CD4-positive, alpha-beta T cell (primary cell): ENCODE results near the gene LAMP2. TPM values are rescaled to one million over a fixed set of nuclear protein-coding genes. Genes with fewer than 3 reads are reported as not detected.

Experiments used
- ATAC-seq: fragments of 200-7000 bp; cut with Tn5 transposase; one replicate; pipeline ENCODE4 v1.10.0; 2022; ENCODE audit warnings: mild to moderate bottlenecking; ENCODE audit not compliant: poor library complexity
- CTCF ChIA-PET: fragments of 350-600 bp; sonication (Branson Sonifier 250); formaldehyde crosslinking; loops from one replicate; lab custom pipeline; 2021; ENCODE audit warnings: antibody characterized with exemption, inconsistent platforms; lab: Charles Lee
- POLR2A ChIA-PET: fragments of 350-600 bp; sonication (Branson Sonifier 250); formaldehyde crosslinking; loops from one replicate; lab custom pipeline; 2021; ENCODE audit warnings: antibody characterized with exemption, inconsistent platforms; lab: Charles Lee
- DNase-seq, 14 experiments: peaks; one replicate each; pipeline ENCODE4 v3.0.0-alpha.2; 2013 to 2020; ENCODE audit warnings: mixed read lengths in 2 of 14
- H3K27ac ChIP-seq, 2 donors: one replicate each; pipeline versions ENCODE4 v1.5.1 to v1.7.0; 2013; ENCODE audit warnings: low read length in 2 of 2, low read depth in 1 of 2, mild to moderate bottlenecking in 1 of 2
- H3K27me3 ChIP-seq, 2 experiments: 1 replicate in 1 of 2; 2 replicates in 1 of 2; pipeline versions ENCODE4 v1.6.1 to v1.7.0; 2013; ENCODE audit warnings: low read length in 2 of 2, control low read depth in 1 of 2, mild to moderate bottlenecking in 1 of 2, moderate library complexity in 1 of 2; ENCODE audit not compliant: insufficient read depth in 2 of 2, control insufficient read depth in 1 of 2
- H3K36me3 ChIP-seq: one replicate; pipeline ENCODE4 v1.6.1; 2013; ENCODE audit warnings: low read length, control low read depth; ENCODE audit not compliant: insufficient read depth
- H3K4me1 ChIP-seq: one replicate; pipeline ENCODE4 v1.6.1; 2013; ENCODE audit warnings: low read length, control low read depth; ENCODE audit not compliant: insufficient read depth
- H3K4me3 ChIP-seq: one replicate; pipeline ENCODE4 v1.5.1; 2013; ENCODE audit warnings: mild to moderate bottlenecking, low read length, moderate library complexity
- H3K9me3 ChIP-seq, 2 experiments: 1 replicate in 1 of 2; 2 replicates in 1 of 2; pipeline versions ENCODE4 v1.6.1 to v1.7.0; 2013; ENCODE audit warnings: low read length in 2 of 2, mild to moderate bottlenecking in 2 of 2, control low read depth in 1 of 2, moderate library complexity in 1 of 2; ENCODE audit not compliant: control insufficient read depth in 1 of 2, insufficient read depth in 1 of 2
- H3K27ac Mint-ChIP-seq: one replicate; pipeline ENCODE4 v1.8.0; 2020; ENCODE audit warnings: mixed read lengths
- H3K27me3 Mint-ChIP-seq: one replicate; pipeline ENCODE4 v1.8.0; 2021; ENCODE audit warnings: mixed read lengths
- H3K36me3 Mint-ChIP-seq: one replicate; pipeline ENCODE4 v1.8.0; 2021; ENCODE audit warnings: low read depth, mixed read lengths
- H3K4me1 Mint-ChIP-seq: one replicate; pipeline ENCODE4 v1.8.0; 2021; ENCODE audit warnings: low read depth, mixed read lengths
- H3K4me3 Mint-ChIP-seq: one replicate; pipeline ENCODE4 v1.8.0; 2020; ENCODE audit warnings: mild to moderate bottlenecking, mixed read lengths
- H3K9me3 Mint-ChIP-seq: one replicate; pipeline ENCODE4 v1.8.0; 2020; ENCODE audit warnings: mixed read lengths
- CTCF ChIP-seq: fragments of 200-600 bp; IDR thresholded peaks from one replicate; pipeline ENCODE4 v1.8.0; 2022; ENCODE audit warnings: antibody characterized with exemption, mild to moderate bottlenecking
- intact Hi-C, 2 experiments: fragments of 100-400 bp; cut with DNase I in 1 of 2; cut with micrococcal nuclease in 1 of 2; formaldehyde crosslinking; loops; one replicate each; pipeline versions ENCODE4 v1.15.1 to v1.9.0; 2023 to 2025; cut with DNase I, micrococcal nuclease
- total RNA-seq, 174 experiments: library from RNA in 2 of 174; stranded (reverse) in 2 of 174; gene quantifications; one replicate each; pipeline ENCODE4 v1.2.3 and lab custom pipeline; 2021 to 2026

The LAMP2 gene
- total RNA-seq, 2 experiments from 2014 or later = 13.4 to 15.4 TPM

- no peak for TF ChIP-seq CTCF
- ATAC-seq = no peak
- DNase-seq = no peak
- no peak overlapping the region for H3K4me3 ChIP-seq
- no peak overlapping the region for H3K27ac Mint-ChIP-seq
- intact Hi-C loops = no loop called here
- ChIA-PET POLR2A (interaction anchor here (1.4 kb wide), 1 partner anchor 27 kb away, joined by 3 read pairs; no protein-coding TSS in a partner anchor), CTCF (no interaction called here)
- H3K36me3 ChIP-seq = no peaks in the 10 kb centered on the region
- H3K9me3 ChIP-seq = no peaks in the 10 kb centered on the region
- no peaks in the 10 kb centered on the region for H3K9me3 Mint-ChIP-seq
- no peaks in the 10 kb centered on the region for H3K4me1 ChIP-seq
- H3K27me3 Mint-ChIP-seq = no peaks in the 10 kb centered on the region
- no peaks in the 10 kb centered on the region for H3K27me3 ChIP-seq
- H3K27ac ChIP-seq = no peak overlapping the region
- H3K36me3 Mint-ChIP-seq = peaks cover 24% of the 10 kb centered on the region
- no peak overlapping the region for H3K4me3 Mint-ChIP-seq
- peaks cover 7% of the 10 kb centered on the region for H3K4me1 Mint-ChIP-seq
Observed at GRCh38 chrX:120429776-120430540, 39.1 kb downstream of the LAMP2 start.

- Histone ChIP-seq H3K9me3 (no peaks in the 10 kb centered on the region), H3K36me3 (no peaks in the 10 kb centered on the region), H3K4me3 (no peak overlapping the region), H3K27ac (no peak overlapping the region), H3K27me3 (no peaks in the 10 kb centered on the region), H3K4me1 (no peaks in the 10 kb centered on the region)
- Mint-ChIP-seq H3K27ac (peak overlapping the region; percentile 9), H3K4me1 (peaks cover 7% of the 10 kb centered on the region), H3K9me3 (no peaks in the 10 kb centered on the region), H3K27me3 (no peaks in the 10 kb centered on the region), H3K36me3 (peaks cover 21% of the 10 kb centered on the region), H3K4me3 (no peak overlapping the region)
- DNase-seq (peak in 3 of 14 experiments; percentile 0 to 10 (median 1)), ATAC-seq (no peak)
- POLR2A ChIA-PET = no interaction called here
- CTCF ChIA-PET = no interaction called here
- TF ChIP-seq CTCF = no peak
- intact Hi-C loops = no loop called here
Observed at GRCh38 chrX:120428309-120428708, 40.8 kb downstream of the LAMP2 start.

- H3K9me3 Mint-ChIP-seq = no peaks in the 10 kb centered on the region
- Histone ChIP-seq H3K4me3 (no peak overlapping the region), H3K4me1 (no peaks in the 10 kb centered on the region), H3K9me3 (no peaks in the 10 kb centered on the region), H3K27me3 (no peaks in the 10 kb centered on the region), H3K27ac (no peak overlapping the region), H3K36me3 (no peaks in the 10 kb centered on the region)
- peaks cover 4% of the 10 kb centered on the region for H3K36me3 Mint-ChIP-seq
- DNase-seq = no peak
- H3K4me3 Mint-ChIP-seq = no peak overlapping the region
- H3K27me3 Mint-ChIP-seq = no peaks in the 10 kb centered on the region
- TF ChIP-seq CTCF = no peak
- no peak for ATAC-seq
- POLR2A ChIA-PET = no interaction called here
- CTCF ChIA-PET = no interaction called here
- H3K4me1 Mint-ChIP-seq = peaks cover 7% of the 10 kb centered on the region
- peak overlapping the region; percentile 30 for H3K27ac Mint-ChIP-seq
- intact Hi-C loops = no loop called here
Observed at GRCh38 chrX:120426599-120426998, 42.5 kb downstream of the LAMP2 start.
